Vagina (tissue), 2 donors: ENCODE results near the gene ARHGAP21. TPM values are rescaled to one million over a fixed set of nuclear protein-coding genes. Genes with fewer than 3 reads are reported as not detected.

ENCODE experiments used
- DNase-seq, 2 donors: peaks; one replicate each; pipeline ENCODE4 v3.0.0-alpha.2; 2017; ENCODE audit errors: extremely low spot score in 2 of 2
- H3K27ac ChIP-seq: fragments of 200-600 bp; sonication (generic); one replicate; pipeline ENCODE4 v1.5.1; 2019
- H3K27me3 ChIP-seq: fragments of 200-600 bp; sonication (generic); one replicate; pipeline ENCODE4 v1.5.1; 2019
- H3K36me3 ChIP-seq, 2 donors: fragments of 200-600 bp; sonication (generic); one replicate each; pipeline ENCODE4 v1.5.1; 2017 to 2019
- H3K4me1 ChIP-seq: fragments of 200-600 bp; sonication (generic); one replicate; pipeline ENCODE4 v1.5.1; 2019
- H3K4me3 ChIP-seq, 2 donors: fragments of 200-600 bp; sonication (generic); 1 replicate in 1 of 2; 2 replicates in 1 of 2; pipeline ENCODE4 v1.5.1; 2016 to 2019
- H3K9me3 ChIP-seq: fragments of 200-600 bp; sonication (generic); one replicate; pipeline ENCODE4 v1.5.1; 2019
- POLR2A ChIP-seq, 2 donors: fragments of 450-650 bp; IDR thresholded peaks; one replicate each; pipeline ENCODE4 v1.6.1; 2017; ENCODE audit warnings: antibody characterized with exemption in 2 of 2, mild to moderate bottlenecking in 2 of 2, moderate library complexity in 2 of 2
- POLR2AphosphoS5 ChIP-seq, 2 donors: sonication (generic); formaldehyde crosslinking; IDR thresholded peaks; one replicate each; pipeline ENCODE4 v1.9.0; 2017; ENCODE audit warnings: antibody characterized with exemption in 2 of 2, mild to moderate bottlenecking in 2 of 2, low read depth in 1 of 2; ENCODE audit not compliant: insufficient read depth in 1 of 2
- intact Hi-C: fragments of 100-400 bp; cut with DNase I; formaldehyde crosslinking; loops from one replicate; pipeline ENCODE4 v1.15.1; 2023
- total RNA-seq: library from RNA; depleted of rRNA; stranded (reverse); fragments of >200 nt; gene quantifications from one replicate; pipeline ENCODE4 v1.2.3, GENCODE V29; 2016
- TF ChIP-seq, protein P1 (sequence below), 3 experiments: fragments of 450-650 bp in 2 of 3; fragments of 200-600 bp in 1 of 3; sonication (generic) in 1 of 3; IDR thresholded peaks; one replicate each; pipeline ENCODE4 v1.5.1; 2017 to 2019; ENCODE audit warnings: antibody characterized with exemption in 3 of 3, mild to moderate bottlenecking in 2 of 3, moderate library complexity in 2 of 3

ARHGAP21 gene
- total RNA-seq, 1 donor from 2014 or later = 43.0 TPM

DNA sequence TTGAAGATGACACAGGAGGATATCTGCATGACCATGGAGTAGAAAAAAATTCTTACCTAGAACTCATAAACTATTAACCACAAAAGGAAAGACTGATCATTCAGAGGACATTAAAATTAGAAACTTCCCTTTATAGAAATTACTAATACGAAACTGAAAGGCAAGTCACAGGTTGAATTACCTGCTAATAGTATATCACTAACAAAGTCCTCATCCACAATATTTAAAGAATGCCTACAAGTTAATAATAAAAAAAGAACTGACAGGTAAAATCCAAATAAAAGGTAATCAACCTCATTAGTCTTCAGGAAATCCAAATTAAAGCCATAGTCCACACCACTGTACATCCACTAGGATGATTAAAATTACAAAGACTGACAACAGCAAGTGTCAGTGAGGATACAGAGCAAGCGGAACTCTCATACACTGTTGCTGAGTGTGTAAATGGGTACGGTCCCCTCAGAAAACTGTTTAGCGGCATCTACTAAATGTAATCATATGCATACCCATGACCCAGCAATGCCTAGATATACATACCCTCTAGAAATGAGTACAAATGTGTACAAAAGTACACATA, 71.2 kb downstream of the ARHGAP21 start:
- H3K27ac ChIP-seq = no peak overlapping the region
- TF ChIP-seq, protein P1, sequence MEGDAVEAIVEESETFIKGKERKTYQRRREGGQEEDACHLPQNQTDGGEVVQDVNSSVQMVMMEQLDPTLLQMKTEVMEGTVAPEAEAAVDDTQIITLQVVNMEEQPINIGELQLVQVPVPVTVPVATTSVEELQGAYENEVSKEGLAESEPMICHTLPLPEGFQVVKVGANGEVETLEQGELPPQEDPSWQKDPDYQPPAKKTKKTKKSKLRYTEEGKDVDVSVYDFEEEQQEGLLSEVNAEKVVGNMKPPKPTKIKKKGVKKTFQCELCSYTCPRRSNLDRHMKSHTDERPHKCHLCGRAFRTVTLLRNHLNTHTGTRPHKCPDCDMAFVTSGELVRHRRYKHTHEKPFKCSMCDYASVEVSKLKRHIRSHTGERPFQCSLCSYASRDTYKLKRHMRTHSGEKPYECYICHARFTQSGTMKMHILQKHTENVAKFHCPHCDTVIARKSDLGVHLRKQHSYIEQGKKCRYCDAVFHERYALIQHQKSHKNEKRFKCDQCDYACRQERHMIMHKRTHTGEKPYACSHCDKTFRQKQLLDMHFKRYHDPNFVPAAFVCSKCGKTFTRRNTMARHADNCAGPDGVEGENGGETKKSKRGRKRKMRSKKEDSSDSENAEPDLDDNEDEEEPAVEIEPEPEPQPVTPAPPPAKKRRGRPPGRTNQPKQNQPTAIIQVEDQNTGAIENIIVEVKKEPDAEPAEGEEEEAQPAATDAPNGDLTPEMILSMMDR (IDR thresholded peaks at IDR 0.05) = no peak
- no peak for TF ChIP-seq POLR2AphosphoS5 (IDR thresholded peaks at IDR 0.05; ENCODE audit: insufficient read depth in 1 of 2, low read depth in 1 of 2)
- TF ChIP-seq POLR2A (IDR thresholded peaks at IDR 0.05) = no peak

GRCh38 chr10:24651923-24652322, 71.8 kb downstream of the ARHGAP21 start:
- H3K4me1 ChIP-seq = peaks cover 17% of the 10 kb centered on the region
- H3K27me3 ChIP-seq = no peaks in the 10 kb centered on the region
- DNase-seq = no peak
- H3K36me3 ChIP-seq = no peaks in the 10 kb centered on the region
- no peaks in the 10 kb centered on the region for H3K9me3 ChIP-seq
- no peak overlapping the region for H3K27ac ChIP-seq
- intact Hi-C loops = no loop called here
- no peak overlapping the region for H3K4me3 ChIP-seq
- TF ChIP-seq, protein P1 (IDR thresholded peaks at IDR 0.05) = no peak
- no peak for TF ChIP-seq POLR2A (IDR thresholded peaks at IDR 0.05)
- no peak for TF ChIP-seq POLR2AphosphoS5 (IDR thresholded peaks at IDR 0.05; ENCODE audit: insufficient read depth in 1 of 2, low read depth in 1 of 2)

More for the DNA sequence above, 71.2 kb downstream of the ARHGAP21 start:
- Histone ChIP-seq H3K9me3 (no peaks in the 10 kb centered on the region), H3K27me3 (no peaks in the 10 kb centered on the region), H3K36me3 (no peaks in the 10 kb centered on the region), H3K4me3 (no peak overlapping the region), H3K4me1 (peaks cover 17% of the 10 kb centered on the region)
- no peak for DNase-seq
- intact Hi-C loops = no loop called here

- H3K9me3 ChIP-seq = no peaks in the 10 kb centered on the region
- H3K27me3 ChIP-seq = no peaks in the 10 kb centered on the region
- no peak for TF ChIP-seq POLR2AphosphoS5 (IDR thresholded peaks at IDR 0.05; ENCODE audit: insufficient read depth in 1 of 2, low read depth in 1 of 2)
- TF ChIP-seq, protein P1 (IDR thresholded peaks at IDR 0.05) = no peak
- no peak for TF ChIP-seq POLR2A (IDR thresholded peaks at IDR 0.05)
- H3K4me3 ChIP-seq = no peak overlapping the region
- peaks cover 17% of the 10 kb centered on the region for H3K4me1 ChIP-seq
- no peak for DNase-seq
- H3K27ac ChIP-seq = no peak overlapping the region
- intact Hi-C loops = no loop called here
- no peaks in the 10 kb centered on the region for H3K36me3 ChIP-seq
These were observed 72.9 kb downstream of the ARHGAP21 start for GRCh38 chr10:24650669-24651391.

- no peak for DNase-seq
- TF ChIP-seq POLR2A (IDR thresholded peaks at IDR 0.05) (no peak), POLR2AphosphoS5 (IDR thresholded peaks at IDR 0.05; ENCODE audit: insufficient read depth in 1 of 2, low read depth in 1 of 2) (no peak)
- TF ChIP-seq, protein P1 (IDR thresholded peaks at IDR 0.05) = no peak
- Histone ChIP-seq H3K27me3 (no peaks in the 10 kb centered on the region), H3K36me3 (no peaks in the 10 kb centered on the region), H3K4me1 (no peaks in the 10 kb centered on the region), H3K27ac (no peak overlapping the region), H3K4me3 (no peak overlapping the region), H3K9me3 (no peaks in the 10 kb centered on the region)
- intact Hi-C loops = loop anchor here (10.0 kb wide), 1 partner anchor 439 kb away; no protein-coding TSS in a partner anchor
These were observed 77.9 kb downstream of the ARHGAP21 start for GRCh38 chr10:24645784-24646183.

GRCh38 chr10:24645022-24645421, 78.7 kb downstream of the ARHGAP21 start:
- no peak for DNase-seq
- intact Hi-C loops = loop anchor here (10.0 kb wide), 1 partner anchor 440 kb away; no protein-coding TSS in a partner anchor
- no peaks in the 10 kb centered on the region for H3K36me3 ChIP-seq

More at GRCh38 chr10:24645022-24645421, 78.7 kb downstream of the ARHGAP21 start:
- no peaks in the 10 kb centered on the region for H3K4me1 ChIP-seq
- TF ChIP-seq, protein P1 (IDR thresholded peaks at IDR 0.05) = no peak
- TF ChIP-seq POLR2AphosphoS5 (IDR thresholded peaks at IDR 0.05; ENCODE audit: insufficient read depth in 1 of 2, low read depth in 1 of 2) (no peak), POLR2A (IDR thresholded peaks at IDR 0.05) (no peak)
- no peak overlapping the region for H3K27ac ChIP-seq
- no peak overlapping the region for H3K4me3 ChIP-seq
- no peaks in the 10 kb centered on the region for H3K9me3 ChIP-seq
- H3K27me3 ChIP-seq = no peaks in the 10 kb centered on the region
